GM11168 (cell line): ENCODE measurements around the gene DRAXIN.

Source experiments
- in situ Hi-C: fragments of 300-500 bp; cut with MboI; formaldehyde crosslinking; loops from one replicate; pipeline ENCODE4 v1.12.0; 2022; ENCODE audit warnings: low sequenced_read_pairs; ENCODE audit not compliant: unreplicated experiment

DRAXIN gene

GRCh38 chr1:11704691-11705475 is 13.4 kb downstream of the DRAXIN start:
- in situ Hi-C loops = no loop called here

GRCh38 chr1:11705596-11705995 is 14.1 kb downstream of the DRAXIN start:
- in situ Hi-C loops = no loop called here

GRCh38 chr1:11706292-11706691 is 14.8 kb downstream of the DRAXIN start:
- in situ Hi-C loops = no loop called here

GRCh38 chr1:11707621-11708276 is 16.2 kb downstream of the DRAXIN start:
- in situ Hi-C loops = no loop called here

GRCh38 chr1:11708554-11709350 is 17.2 kb downstream of the DRAXIN start:
- in situ Hi-C loops = no loop called here

GRCh38 chr1:11711490-11711889 is 20.0 kb downstream of the DRAXIN start:
- in situ Hi-C loops = loop anchor here (10.0 kb wide), 1 partner anchor 377 kb away; no protein-coding TSS in a partner anchor

- in situ Hi-C loops = loop anchor here (10.0 kb wide), 1 partner anchor 377 kb away; no protein-coding TSS in a partner anchor
Measured at GRCh38 chr1:11712285-11712684, 20.8 kb downstream of the DRAXIN start.

- in situ Hi-C loops = loop anchor here (10.0 kb wide), 1 partner anchor 378 kb away; no protein-coding TSS in a partner anchor
Measured at GRCh38 chr1:11713095-11713494, 21.6 kb downstream of the DRAXIN start.

- in situ Hi-C loops = loop anchor here (10.0 kb wide), 1 partner anchor 380 kb away; no protein-coding TSS in a partner anchor
Measured at GRCh38 chr1:11714831-11715575, 23.5 kb downstream of the DRAXIN start.

- in situ Hi-C loops = loop anchor here (10.0 kb wide), 1 partner anchor 385 kb away; no protein-coding TSS in a partner anchor
Measured at GRCh38 chr1:11719313-11720032, 28.0 kb downstream of the DRAXIN start.

- in situ Hi-C loops = no loop called here
Measured at GRCh38 chr1:11720033-11720376, 28.5 kb downstream of the DRAXIN start.

GRCh38 chr1:11720525-11720924 is 29.0 kb downstream of the DRAXIN start:
- in situ Hi-C loops = no loop called here

- in situ Hi-C loops = no loop called here
Measured at GRCh38 chr1:11721311-11721710, 29.8 kb downstream of the DRAXIN start.

GRCh38 chr1:11722538-11722937 is 31.0 kb downstream of the DRAXIN start:
- in situ Hi-C loops = no loop called here

GRCh38 chr1:11725616-11726015 is 34.1 kb downstream of the DRAXIN start:
- in situ Hi-C loops = no loop called here

- in situ Hi-C loops = no loop called here
Measured at GRCh38 chr1:11727119-11727518, 35.6 kb downstream of the DRAXIN start.

- in situ Hi-C loops = no loop called here
Measured at GRCh38 chr1:11728126-11728806, 36.8 kb downstream of the DRAXIN start.

GRCh38 chr1:11729155-11729497 is 37.6 kb downstream of the DRAXIN start:
- in situ Hi-C loops = no loop called here
